PC-3 (cell line): Measurements from ENCODE around the gene CAMSAP1. TPM values are rescaled to one million over a fixed set of nuclear protein-coding genes. Genes with fewer than 3 reads are reported as not detected.

Experiments used
- ATAC-seq: fragments of 200-7000 bp; cut with Tn5 transposase; 2 replicates; pipeline ENCODE4 v1.9.1; 2020; ENCODE audit warnings: mild to moderate bottlenecking, moderate library complexity
- BruUV-seq: library from RNA; stranded (reverse); fragments of 400-500 nt; replicated peaks from 2 replicates; lab custom pipeline; 2021; lab: Mats Ljungman, UMichigan
- CTCF ChIA-PET: fragments of 300-600 bp; sonication (Branson Sonifier 250); formaldehyde crosslinking; loops from one replicate; lab custom pipeline; 2022; ENCODE audit warnings: antibody characterized with exemption; lab: Charles Lee
- POLR2A ChIA-PET: fragments of 300-600 bp; sonication (Branson Sonifier 250); formaldehyde crosslinking; loops from one replicate; lab custom pipeline; 2022; ENCODE audit warnings: antibody characterized with exemption; ENCODE audit not compliant: unreplicated experiment; lab: Charles Lee
- DNase-seq: peaks from one replicate; pipeline ENCODE4 v3.0.0-alpha.2; 2015
- H2AFZ ChIP-seq: fragments of 300-600 bp; sonication (generic); 2 replicates; pipeline ENCODE4 v1.6.0; 2016; ENCODE audit warnings: antibody characterized with exemption, low read length
- H3F3A ChIP-seq: fragments of 300-600 bp; sonication (generic); one replicate; pipeline ENCODE4 v1.6.0; 2017; ENCODE audit warnings: antibody characterized with exemption, low read length, control low read depth, mild to moderate bottlenecking; ENCODE audit not compliant: unreplicated experiment
- H3K27ac ChIP-seq: fragments of 300-600 bp; sonication (generic); 2 replicates; pipeline ENCODE4 v1.5.1; 2016; ENCODE audit warnings: mild to moderate bottlenecking, low read length
- H3K27me3 ChIP-seq: fragments of 300-600 bp; sonication (generic); 2 replicates; pipeline ENCODE4 v1.6.1; 2016; ENCODE audit warnings: low read length, mixed read lengths
- H3K36me3 ChIP-seq: fragments of 300-600 bp; sonication (generic); 2 replicates; pipeline ENCODE4 v1.6.1; 2016; ENCODE audit warnings: low read depth, mixed run types, low read length, mixed read lengths
- H3K4me1 ChIP-seq: fragments of 300-600 bp; sonication (generic); 2 replicates; pipeline ENCODE4 v1.5.1; 2016; ENCODE audit warnings: low read length; ENCODE audit not compliant: insufficient read depth
- H3K4me2 ChIP-seq: fragments of 300-600 bp; sonication (generic); 2 replicates; pipeline ENCODE4 v1.6.0; 2016; ENCODE audit warnings: low read length
- H3K4me3 ChIP-seq: fragments of 300-600 bp; sonication (generic); 2 replicates; pipeline ENCODE4 v1.5.1; 2016; ENCODE audit warnings: mild to moderate bottlenecking, low read length, mixed read lengths
- H3K79me2 ChIP-seq: fragments of 300-600 bp; sonication (generic); 2 replicates; pipeline ENCODE4 v1.6.1; 2017; ENCODE audit warnings: low read length, mixed read lengths
- H3K9ac ChIP-seq: fragments of 300-600 bp; sonication (generic); 2 replicates; pipeline ENCODE4 v1.6.0; 2016; ENCODE audit warnings: mild to moderate bottlenecking, low read length
- H3K9me2 ChIP-seq: fragments of 300-600 bp; sonication (generic); replicated peaks from 2 replicates; pipeline ENCODE4 v1.6.1; 2016; ENCODE audit warnings: mixed run types, low read length, mixed read lengths
- H3K9me3 ChIP-seq: fragments of 300-600 bp; sonication (generic); 2 replicates; pipeline ENCODE4 v1.6.1; 2016; ENCODE audit warnings: low read length, mixed read lengths
- H4K20me1 ChIP-seq: fragments of 300-600 bp; sonication (generic); 2 replicates; pipeline ENCODE4 v1.6.1; 2016; ENCODE audit warnings: low read length, mixed read lengths
- CTCF ChIP-seq: fragments of 300-600 bp; sonication (generic); conservative IDR thresholded peaks from 2 replicates; pipeline ENCODE4 v1.5.1; 2017; ENCODE audit warnings: antibody characterized with exemption, low read depth, mild to moderate bottlenecking, low read length
- EZH2 ChIP-seq: fragments of 300-600 bp; sonication (generic); IDR thresholded peaks from one replicate; pipeline ENCODE4 v1.6.1; 2017; ENCODE audit warnings: antibody characterized with exemption, mild to moderate bottlenecking, low read length; ENCODE audit not compliant: unreplicated experiment
- EZH2phosphoT487 ChIP-seq: fragments of 300-600 bp; sonication (generic); IDR thresholded peaks from 2 replicates; pipeline ENCODE4 v1.6.1; 2018; ENCODE audit warnings: mild to moderate bottlenecking, antibody characterized with exemption, low read length, borderline replicate concordance
- intact Hi-C: fragments of 100-400 bp; cut with micrococcal nuclease; formaldehyde crosslinking; loops from 2 replicates; pipeline ENCODE4 v1.9.0; 2023
- total RNA-seq: library from RNA; depleted of rRNA; stranded (reverse); fragments of >200 nt; gene quantifications from 2 replicates; pipeline ENCODE4 v1.2.3, GENCODE V29; 2014

CAMSAP1 gene
- total RNA-seq, 1 experiment from 2014 or later, result 16.4 TPM

DNA sequence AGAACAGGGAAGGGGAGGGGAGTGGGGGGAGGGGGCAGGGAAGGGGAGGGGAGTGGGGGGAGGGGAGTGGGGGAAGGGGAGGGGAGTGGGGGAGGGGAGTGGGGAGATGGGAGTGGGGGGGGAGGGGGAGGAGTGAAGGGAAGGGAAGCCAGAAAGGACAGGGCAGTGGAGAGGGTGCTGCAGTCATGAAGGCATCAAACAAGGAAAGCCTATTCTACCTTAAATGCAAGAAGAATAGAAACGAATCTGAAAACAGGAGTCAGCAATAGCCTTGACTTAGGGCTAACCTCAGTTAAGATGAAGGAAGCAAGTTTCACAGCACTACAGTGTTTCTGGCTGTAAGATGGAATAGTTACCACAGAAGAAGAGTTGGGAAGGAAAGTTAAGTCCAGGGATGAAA lies 59.5 kb downstream of the CAMSAP1 start:
- POLR2A ChIA-PET, result no interaction called here

DNA sequence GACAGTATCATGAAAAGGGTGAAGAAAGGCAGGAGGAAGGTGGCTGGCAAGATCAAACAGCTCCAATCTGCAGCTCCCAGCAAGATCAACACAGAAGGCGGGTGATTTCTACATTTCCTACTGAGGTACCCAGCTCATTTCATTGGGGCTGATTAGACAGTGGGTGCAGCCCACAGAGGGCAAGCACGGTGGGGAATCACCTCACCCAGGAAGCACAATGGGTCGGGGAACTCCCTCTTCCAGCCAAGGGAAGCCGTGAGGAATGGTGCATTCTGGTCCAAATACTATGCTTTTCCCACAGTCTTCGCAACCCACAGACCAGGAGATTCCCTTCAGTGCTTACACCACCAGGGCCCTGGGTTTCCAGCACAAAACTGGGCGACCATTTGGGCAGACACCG lies 66.8 kb downstream of the CAMSAP1 start:
- no peak for TF ChIP-seq CTCF
- TF ChIP-seq EZH2, result no peak
- no peak for TF ChIP-seq EZH2phosphoT487
- Histone ChIP-seq H3K9me2 (no peaks in the 10 kb centered on the region), H3K4me3 (no peak overlapping the region), H3K4me2 (no peak overlapping the region), H2AFZ (no peak overlapping the region), H3K9ac (no peak overlapping the region), H3K27ac (no peak overlapping the region), H3K9me3 (no peaks in the 10 kb centered on the region), H3F3A (no peaks in the 10 kb centered on the region), H3K36me3 (no peaks in the 10 kb centered on the region), H4K20me1 (no peaks in the 10 kb centered on the region), H3K4me1 (no peaks in the 10 kb centered on the region), H3K27me3 (no peaks in the 10 kb centered on the region), H3K79me2 (no peaks in the 10 kb centered on the region)
- DNase-seq (no peak), ATAC-seq (no peak)
- ChIA-PET CTCF (no interaction called here), POLR2A (no interaction called here)
- BruUV-seq, result no TSS peak
- intact Hi-C loops, result no loop called here

More for the DNA sequence above, 59.5 kb downstream of the CAMSAP1 start:
- intact Hi-C loops, result no loop called here
- Histone ChIP-seq H3K4me3 (no peak overlapping the region), H3K9me2 (no peaks in the 10 kb centered on the region), H3K4me2 (no peak overlapping the region), H3K4me1 (peaks cover 10% of the 10 kb centered on the region), H3K9ac (no peak overlapping the region), H3K27ac (no peak overlapping the region), H4K20me1 (no peaks in the 10 kb centered on the region), H3K27me3 (no peaks in the 10 kb centered on the region), H3K36me3 (no peaks in the 10 kb centered on the region; the same call in 1 of the 2 replicates), H3F3A (no peaks in the 10 kb centered on the region), H2AFZ (no peak overlapping the region), H3K9me3 (no peaks in the 10 kb centered on the region), H3K79me2 (no peaks in the 10 kb centered on the region)
- TF ChIP-seq EZH2phosphoT487 (no peak), EZH2 (no peak), CTCF (no peak)
- BruUV-seq, result no TSS peak
- no peak for DNase-seq
- no peak for ATAC-seq
- CTCF ChIA-PET, result no interaction called here

GRCh38 chr9:135840107-135840506 lies 67.2 kb downstream of the CAMSAP1 start:
- no peak overlapping the region for H3K4me3 ChIP-seq
- DNase-seq (no peak), ATAC-seq (no peak)
- TF ChIP-seq EZH2phosphoT487 (no peak), CTCF (no peak)
- no peak overlapping the region for H2AFZ ChIP-seq
- no peaks in the 10 kb centered on the region for H3K27me3 ChIP-seq
- CTCF ChIA-PET, result no interaction called here
- H3K27ac ChIP-seq, result no peak overlapping the region
- intact Hi-C loops, result no loop called here
- H3K9me3 ChIP-seq, result no peaks in the 10 kb centered on the region
- H3K9me2 ChIP-seq, result no peaks in the 10 kb centered on the region
- no peaks in the 10 kb centered on the region for H4K20me1 ChIP-seq
- no peaks in the 10 kb centered on the region for H3K4me1 ChIP-seq
- H3F3A ChIP-seq, result no peaks in the 10 kb centered on the region
- no TSS peak for BruUV-seq
- H3K36me3 ChIP-seq, result no peaks in the 10 kb centered on the region
- H3K4me2 ChIP-seq, result no peak overlapping the region
- no peaks in the 10 kb centered on the region for H3K79me2 ChIP-seq
- no peak overlapping the region for H3K9ac ChIP-seq
- POLR2A ChIA-PET, result no interaction called here
